PFSK-1 (cell line): ENCODE measurements around the gene PTAR1.

Experiments
- FOXP2 ChIP-seq: optimal IDR thresholded peaks from 2 replicates; pipeline ENCODE3; 2011; ENCODE audit warnings: borderline replicate concordance, control low read depth, inconsistent platforms; ENCODE audit not compliant: insufficient read depth; ENCODE audit errors: extremely low read length, extremely low read depth
- POLR2AphosphoS5 ChIP-seq: IDR thresholded peaks from 2 replicates; pipeline ENCODE4 v1.6.1; 2012; ENCODE audit warnings: low read depth, mild to moderate bottlenecking, control low read depth, low read length, moderate library complexity
- REST ChIP-seq, 2 experiments: IDR thresholded peaks; 2 replicates each; pipeline versions ENCODE4 v1.6.1 to v1.8.0; 2011 to 2012; ENCODE audit warnings: low read depth in 2 of 2, low read length in 2 of 2, control low read depth in 1 of 2, inconsistent platforms in 1 of 2, mild to moderate bottlenecking in 1 of 2, moderate library complexity in 1 of 2; ENCODE audit not compliant: insufficient read depth in 1 of 2
- SIN3A ChIP-seq: IDR thresholded peaks from 2 replicates; pipeline ENCODE4 v1.6.1; 2012; ENCODE audit warnings: mild to moderate bottlenecking, low read length, moderate library complexity, borderline replicate concordance; ENCODE audit not compliant: insufficient read depth
- TAF1 ChIP-seq: IDR thresholded peaks from 2 replicates; pipeline ENCODE4 v1.6.1; 2012; ENCODE audit warnings: low read length, control low read depth, borderline replicate concordance; ENCODE audit not compliant: insufficient read depth

Gene PTAR1

DNA sequence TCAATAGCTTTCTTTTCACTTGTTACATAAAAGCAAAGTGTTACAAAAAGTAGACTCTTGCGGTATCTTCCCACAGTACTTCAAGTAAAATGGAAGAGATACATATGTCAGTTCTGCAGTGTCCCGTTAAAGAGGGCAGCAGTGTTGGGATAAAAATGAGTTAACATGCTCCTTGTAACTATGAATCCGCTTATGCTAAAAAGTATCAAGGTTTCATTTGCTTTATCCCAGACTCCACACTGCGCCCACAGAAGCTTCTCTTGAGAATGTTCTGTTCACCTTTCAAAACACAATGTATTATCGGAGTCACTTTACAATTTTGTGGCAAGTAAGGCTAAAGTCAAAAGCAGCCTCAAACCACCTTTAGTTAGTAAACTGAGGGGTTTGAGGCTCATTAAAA is 790 bp downstream of the PTAR1 start:
- no peak for TF ChIP-seq FOXP2
- TF ChIP-seq REST (IDR thresholded peaks at IDR 0.05; ENCODE audit: insufficient read depth in 1 of 2, low read depth in 2 of 2, low read length in 2 of 2): no peak
- no peak; the same call in 1 of the 2 replicates for TF ChIP-seq POLR2AphosphoS5
- TF ChIP-seq SIN3A: no peak
- TF ChIP-seq TAF1: no peak

DNA sequence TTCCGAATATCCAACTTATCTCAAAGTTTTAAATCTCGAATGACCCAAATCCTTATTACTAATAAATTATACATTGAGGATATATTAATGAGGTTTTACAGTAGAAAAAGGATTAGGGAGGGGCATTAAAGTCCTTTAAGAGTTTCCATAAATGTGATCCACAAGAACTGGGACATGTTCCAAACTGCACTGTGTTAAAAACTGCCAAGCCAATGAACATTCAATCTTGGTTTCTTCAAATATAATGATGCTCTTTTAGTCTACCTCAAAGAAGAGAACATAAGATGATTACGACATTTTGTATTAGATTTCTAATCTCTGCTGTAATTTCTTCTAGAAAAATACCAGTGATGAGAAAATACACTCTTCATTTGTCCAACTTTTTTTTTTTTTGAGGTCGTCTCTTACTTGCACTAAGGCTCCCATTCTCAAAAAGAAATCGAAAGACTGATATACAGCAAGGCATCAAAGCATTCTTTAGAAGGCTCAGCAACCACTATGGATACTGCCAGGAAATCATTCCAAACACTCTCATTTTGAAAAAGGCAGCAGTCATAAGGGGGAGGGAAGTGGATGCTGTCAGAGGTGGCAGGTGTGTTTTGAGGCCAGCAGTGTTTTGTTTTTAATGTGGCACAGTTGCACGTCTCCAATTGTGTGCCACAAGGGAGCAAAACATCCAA is 1.7 kb downstream of the PTAR1 start:
- TF ChIP-seq FOXP2 (no peak), REST (IDR thresholded peaks at IDR 0.05; ENCODE audit: insufficient read depth in 1 of 2, low read depth in 2 of 2, low read length in 2 of 2) (no peak), SIN3A (no peak), POLR2AphosphoS5 (no peak), TAF1 (no peak)

DNA sequence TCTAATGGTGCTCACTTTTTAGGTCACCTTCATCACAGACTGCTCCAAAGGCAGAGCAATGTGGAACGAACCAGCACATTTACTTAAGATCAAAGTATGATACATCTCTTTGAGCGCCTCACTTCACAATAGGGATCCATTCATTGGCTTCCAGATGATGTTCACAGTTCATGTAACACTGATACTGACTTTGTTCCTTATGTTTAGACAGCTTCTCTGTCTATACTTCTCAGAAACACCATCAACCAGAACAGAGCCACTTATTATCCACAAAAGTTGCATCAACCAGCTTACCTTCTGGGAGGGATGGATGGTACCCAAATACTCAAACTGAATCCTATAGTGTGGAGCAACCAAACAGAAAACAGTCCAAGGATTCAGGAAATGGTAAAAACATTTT is 4.6 kb downstream of the PTAR1 start:
- TF ChIP-seq FOXP2 (no peak), SIN3A (no peak), TAF1 (no peak), POLR2AphosphoS5 (no peak), REST (IDR thresholded peaks at IDR 0.05; ENCODE audit: insufficient read depth in 1 of 2, low read depth in 2 of 2, low read length in 2 of 2) (no peak)

GRCh38 chr9:69753830-69754229 is 6.0 kb downstream of the PTAR1 start:
- TF ChIP-seq POLR2AphosphoS5 (no peak), SIN3A (no peak), TAF1 (no peak), FOXP2 (no peak), REST (IDR thresholded peaks at IDR 0.05; ENCODE audit: insufficient read depth in 1 of 2, low read depth in 2 of 2, low read length in 2 of 2) (no peak)

- TF ChIP-seq FOXP2: no peak
- no peak for TF ChIP-seq POLR2AphosphoS5
- TF ChIP-seq REST (IDR thresholded peaks at IDR 0.05; ENCODE audit: insufficient read depth in 1 of 2, low read depth in 2 of 2, low read length in 2 of 2): no peak
- no peak for TF ChIP-seq SIN3A
- no peak for TF ChIP-seq TAF1
Observed at GRCh38 chr9:69750085-69750484, 9.7 kb downstream of the PTAR1 start.
